Heart left ventricle (tissue), 13 donors: Measurements from ENCODE around the gene SH2D2A.

Source experiments
- CTCF ChIP-seq, 12 donors: fragments of 200-600 bp; sonication (generic) in 4 of 12; IDR thresholded peaks; one replicate each; pipeline versions ENCODE4 v1.5.0 to v1.8.0; 2018 to 2022; ENCODE audit warnings: antibody characterized with exemption in 12 of 12, mild to moderate bottlenecking in 5 of 12
- POLR2A ChIP-seq, 2 donors: fragments of 450-650 bp; IDR thresholded peaks; one replicate each; pipeline ENCODE4 v1.6.1; 2017; ENCODE audit warnings: antibody characterized with exemption in 2 of 2, mild to moderate bottlenecking in 2 of 2, moderate library complexity in 2 of 2
- donor health status: ischemic (EF 13 %, LVEDD 7.1; RV severe dilation, severe dysfunction).
- donor health status: DM: no; HTN: yes; CAD: no.
- donor health status: DM: no; HTN: no; CAD: no.
- donor health status: ischemic (EF 25% LVEDD 6.9; RV normal size, moderate dysfunction).
- donor health status: ischemic (EF 25% LVEDD 5.7; RV mildly dilated, moderate dysfunction).
- donor health status: ischemic (EF 35%, LVEDD 5.7; RV mildly dilated, moderate dysfunction).
- donor health status: nonischemic (EF 11% LVEDD 7.7; RV severe dilation, severe dysfunction).
- donor health status: DM: yes; HTN: yes; CAD: no.
- donor health status: PGD.
- donor health status: ischemic (EF 29% LVEDD 5.4; RV normal size, mild dysfunction).
- donor health status: nonischemic (EF 23%, LVEDD 6.1; RV moderate dilation, normal function).

DNA sequence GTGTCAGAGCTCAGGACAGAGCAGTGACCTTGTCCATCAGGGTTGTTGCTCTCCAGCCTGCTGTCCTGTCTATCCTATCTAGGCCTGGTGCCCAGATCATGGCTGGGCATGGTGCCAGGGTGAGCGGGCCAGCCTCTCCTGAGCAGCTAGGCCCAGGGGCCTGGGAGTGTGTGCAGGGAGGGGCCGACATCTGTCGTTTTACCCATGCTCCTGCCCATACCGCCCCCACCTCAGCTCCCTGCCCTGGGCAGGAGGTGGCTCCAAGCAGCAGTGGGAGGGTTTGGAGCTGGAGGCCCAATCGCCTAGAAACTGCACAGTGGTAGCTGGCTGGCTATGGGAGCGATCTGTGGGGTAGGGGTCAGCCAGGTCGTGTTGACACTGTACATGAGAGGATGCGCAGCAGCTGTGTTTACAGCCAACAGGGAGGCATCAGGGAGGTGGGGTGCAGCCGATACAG is 35.8 kb upstream of the SH2D2A start:
- TF ChIP-seq POLR2A (IDR thresholded peaks at IDR 0.05) (no peak), CTCF (IDR thresholded peaks at IDR 0.05) (no peak)
